GM19452 (cell line): ENCODE data around the gene FAM107A.

Experiments
- ATAC-seq: cut with Tn5 transposase; IDR thresholded peaks from one replicate; pipeline ENCODE4 v1.9.1; 2021; ENCODE audit not compliant: unreplicated experiment

Gene FAM107A

GRCh38 chr3:58520403-58521335 is 56.5 kb downstream of the FAM107A start:
- no peak for ATAC-seq

DNA sequence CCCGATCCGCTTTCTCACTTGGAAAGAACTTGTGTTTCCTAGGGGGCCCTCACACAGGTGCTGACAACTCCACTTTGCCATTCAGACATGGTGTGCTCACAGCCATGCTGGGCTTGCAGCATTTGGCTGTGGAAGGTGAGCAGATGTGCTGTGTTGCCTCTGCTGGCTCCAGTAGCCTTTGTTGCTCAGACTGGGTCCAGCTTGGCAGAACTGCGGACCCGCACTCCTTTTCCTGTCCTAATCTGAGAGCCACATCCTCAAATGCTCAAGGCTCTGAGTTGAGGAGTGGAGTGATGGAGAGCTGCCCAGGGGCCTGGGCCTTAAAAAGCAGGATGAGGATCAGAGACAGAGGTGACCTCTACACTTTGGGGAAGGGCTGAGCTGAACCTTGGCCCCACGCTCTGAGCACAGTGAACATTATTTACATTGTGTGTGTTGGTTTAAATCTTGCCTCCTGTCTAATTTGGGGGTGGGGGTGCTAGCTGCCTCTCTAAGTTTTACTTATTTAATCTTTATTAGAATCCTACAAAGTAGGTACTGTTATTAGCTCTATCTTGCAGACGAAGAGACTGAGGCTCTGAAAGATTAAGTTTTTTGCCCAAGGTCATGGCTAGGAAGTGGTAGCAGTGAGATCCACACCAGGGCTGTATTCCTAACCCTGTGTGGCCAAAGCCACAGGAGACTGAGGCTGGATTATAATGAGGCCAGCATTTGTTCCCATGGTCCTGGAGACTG is 57.4 kb downstream of the FAM107A start:
- no peak for ATAC-seq

DNA sequence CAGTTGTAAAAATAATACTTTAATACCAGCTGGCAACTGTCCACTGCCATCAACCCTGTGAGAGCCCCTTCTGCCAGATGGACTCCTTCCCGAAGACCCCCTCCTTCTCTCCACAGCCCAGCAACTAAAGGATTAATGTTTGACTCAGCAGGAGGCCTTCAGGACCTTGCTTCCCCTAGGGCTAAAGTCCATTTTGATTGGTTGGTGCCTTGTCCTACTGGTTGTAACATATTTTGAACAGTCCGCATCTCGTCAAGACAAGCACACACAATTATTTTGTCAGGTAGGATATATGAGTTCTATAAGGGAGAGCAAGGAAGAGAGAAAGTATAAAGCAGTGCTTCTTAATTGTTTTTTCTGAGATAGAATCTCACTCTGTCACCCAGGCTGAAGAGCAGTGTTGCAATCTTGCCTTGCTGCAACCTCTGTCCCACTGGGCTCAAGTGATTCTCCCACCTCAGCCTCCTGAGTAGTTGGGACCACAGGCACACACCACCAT is 58.9 kb downstream of the FAM107A start:
- no peak for ATAC-seq

- no peak for ATAC-seq
Observed at GRCh38 chr3:58514405-58514804, 62.8 kb downstream of the FAM107A start.
